Activated T-cell treated with anti-CD3 and anti-CD28 coated beads for 48 hours (primary cell): ENCODE measurements around the gene APOBEC3C.
"Not testable (repeated sequence)": the region's sequence is repeated elsewhere in the genome, so short reads cannot be mapped to it uniquely, and the experiment has no call there.

Experiments
- DNase-seq: peaks from one replicate; pipeline ENCODE4 v3.0.0-alpha.2; 2020; ENCODE audit warnings: low read depth

The APOBEC3C gene

GRCh38 chr22:39021552-39022250 lies 7.6 kb downstream of the APOBEC3C start:
- no peak for DNase-seq

GRCh38 chr22:39024519-39025308 lies 10.7 kb downstream of the APOBEC3C start:
- no peak for DNase-seq

GRCh38 chr22:39026509-39027150 lies 12.6 kb downstream of the APOBEC3C start:
- DNase-seq: no peak

- no peak for DNase-seq
These were observed 13.7 kb downstream of the APOBEC3C start for GRCh38 chr22:39027717-39028116.

GRCh38 chr22:39028281-39028680 lies 14.2 kb downstream of the APOBEC3C start:
- DNase-seq: no peak

- no peak for DNase-seq
These were observed 15.2 kb downstream of the APOBEC3C start for GRCh38 chr22:39029227-39029626.

GRCh38 chr22:39030705-39031104 lies 16.6 kb downstream of the APOBEC3C start:
- no peak for DNase-seq

- DNase-seq: not testable (repeated sequence)
These were observed 17.6 kb downstream of the APOBEC3C start for GRCh38 chr22:39031434-39032295.

- not testable (repeated sequence) for DNase-seq
These were observed 23.0 kb downstream of the APOBEC3C start for GRCh38 chr22:39037071-39037470.

GRCh38 chr22:39039306-39040126 lies 25.5 kb downstream of the APOBEC3C start:
- no peak for DNase-seq

- DNase-seq: not testable (repeated sequence)
These were observed 26.1 kb downstream of the APOBEC3C start for GRCh38 chr22:39040155-39040537.

- peak; percentile 61 for DNase-seq
These were observed 26.7 kb downstream of the APOBEC3C start, which contains the start of gene APOBEC3F for GRCh38 chr22:39040538-39041296. APOBEC3F (plus strand) TSS chr22:39040864; CDS start chr22:39040961, 97 bp downstream.

- DNase-seq: no peak
These were observed 27.9 kb downstream of the APOBEC3C start for GRCh38 chr22:39041908-39042307.

- DNase-seq: not testable (repeated sequence)
These were observed 29.0 kb downstream of the APOBEC3C start for GRCh38 chr22:39043063-39043462.

- DNase-seq: not testable (repeated sequence)
These were observed 31.1 kb downstream of the APOBEC3C start for GRCh38 chr22:39045136-39045535.

- not testable (repeated sequence) for DNase-seq
These were observed 35.4 kb downstream of the APOBEC3C start for GRCh38 chr22:39049486-39049885.

- DNase-seq: not testable (repeated sequence)
These were observed 37.9 kb downstream of the APOBEC3C start for GRCh38 chr22:39051844-39052495.

GRCh38 chr22:39055658-39056057 lies 41.6 kb downstream of the APOBEC3C start:
- DNase-seq: no peak

- not testable (repeated sequence) for DNase-seq
These were observed 47.2 kb downstream of the APOBEC3C start for GRCh38 chr22:39061290-39061689.
